ENCODE results near the gene CARD19.

Gene CARD19

GRCh38 chr9:93117924-93118862, 22.2 kb downstream of the CARD19 start:
- DNase-seq (ENCODE audit: low read depth in 2 of 3, low spot score in 2 of 3): no peak

DNA sequence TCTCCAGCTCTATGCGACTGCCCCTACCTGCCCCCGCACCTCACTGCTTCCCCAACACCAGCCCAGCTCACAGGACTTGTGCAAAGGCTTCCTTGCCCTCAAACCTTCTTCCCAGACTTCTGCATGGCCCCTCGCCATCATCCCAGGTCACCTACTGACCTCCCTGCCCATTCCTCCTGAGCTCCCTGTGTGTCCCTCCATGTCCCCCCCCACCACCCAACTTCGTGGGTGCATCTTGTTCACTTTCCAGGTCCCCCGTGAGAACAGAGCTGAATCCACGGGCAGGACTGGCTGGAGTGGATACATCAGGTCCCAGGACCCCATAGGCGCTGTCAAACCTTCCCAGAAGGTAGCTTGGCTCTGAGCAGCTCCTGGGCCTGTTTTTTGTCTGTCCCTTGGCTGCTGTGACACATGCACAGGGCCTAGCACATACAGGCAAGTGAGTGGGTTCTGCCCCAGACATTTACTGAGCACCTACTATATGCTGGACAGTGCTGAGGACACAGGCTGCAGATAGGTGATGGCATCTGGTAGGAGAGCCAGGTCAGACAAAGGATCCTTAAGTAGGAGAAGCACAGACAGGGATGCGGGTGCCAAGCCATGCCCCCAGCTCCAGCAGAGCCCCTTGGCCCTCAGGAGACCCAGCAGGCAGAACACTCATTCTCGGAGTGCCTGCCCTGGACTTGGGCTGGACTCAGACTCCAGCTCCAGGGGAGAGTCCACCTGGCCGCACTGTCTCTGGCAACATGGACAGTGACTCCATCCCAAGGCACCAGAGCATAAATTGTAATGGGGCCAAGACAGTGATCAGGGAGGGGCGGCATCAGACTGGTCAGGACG, 23.1 kb downstream of the CARD19 start:
- DNase-seq (ENCODE audit: low read depth in 2 of 3, low spot score in 2 of 3): no peak

DNA sequence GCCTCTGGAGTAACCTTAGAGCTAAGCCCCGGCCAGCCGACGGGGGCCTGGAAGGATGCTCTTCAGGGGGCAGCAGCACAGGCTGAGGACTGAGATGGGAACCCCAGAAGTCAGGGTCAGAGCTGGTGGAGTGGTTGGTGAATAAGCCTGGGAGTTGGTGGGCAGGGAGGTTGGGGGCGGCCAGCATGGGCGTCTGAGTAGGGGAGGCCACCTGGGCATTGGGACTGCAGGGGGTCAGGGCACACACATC, 23.6 kb downstream of the CARD19 start:
- DNase-seq (ENCODE audit: low read depth in 2 of 3, low spot score in 2 of 3): no peak

GRCh38 chr9:93119953-93120845, 24.2 kb downstream of the CARD19 start:
- no peak for DNase-seq (ENCODE audit: low read depth in 2 of 3, low spot score in 2 of 3)

- no peak for DNase-seq (ENCODE audit: low read depth in 2 of 3, low spot score in 2 of 3)
Observed at GRCh38 chr9:93120846-93121315, 24.9 kb downstream of the CARD19 start.

DNA sequence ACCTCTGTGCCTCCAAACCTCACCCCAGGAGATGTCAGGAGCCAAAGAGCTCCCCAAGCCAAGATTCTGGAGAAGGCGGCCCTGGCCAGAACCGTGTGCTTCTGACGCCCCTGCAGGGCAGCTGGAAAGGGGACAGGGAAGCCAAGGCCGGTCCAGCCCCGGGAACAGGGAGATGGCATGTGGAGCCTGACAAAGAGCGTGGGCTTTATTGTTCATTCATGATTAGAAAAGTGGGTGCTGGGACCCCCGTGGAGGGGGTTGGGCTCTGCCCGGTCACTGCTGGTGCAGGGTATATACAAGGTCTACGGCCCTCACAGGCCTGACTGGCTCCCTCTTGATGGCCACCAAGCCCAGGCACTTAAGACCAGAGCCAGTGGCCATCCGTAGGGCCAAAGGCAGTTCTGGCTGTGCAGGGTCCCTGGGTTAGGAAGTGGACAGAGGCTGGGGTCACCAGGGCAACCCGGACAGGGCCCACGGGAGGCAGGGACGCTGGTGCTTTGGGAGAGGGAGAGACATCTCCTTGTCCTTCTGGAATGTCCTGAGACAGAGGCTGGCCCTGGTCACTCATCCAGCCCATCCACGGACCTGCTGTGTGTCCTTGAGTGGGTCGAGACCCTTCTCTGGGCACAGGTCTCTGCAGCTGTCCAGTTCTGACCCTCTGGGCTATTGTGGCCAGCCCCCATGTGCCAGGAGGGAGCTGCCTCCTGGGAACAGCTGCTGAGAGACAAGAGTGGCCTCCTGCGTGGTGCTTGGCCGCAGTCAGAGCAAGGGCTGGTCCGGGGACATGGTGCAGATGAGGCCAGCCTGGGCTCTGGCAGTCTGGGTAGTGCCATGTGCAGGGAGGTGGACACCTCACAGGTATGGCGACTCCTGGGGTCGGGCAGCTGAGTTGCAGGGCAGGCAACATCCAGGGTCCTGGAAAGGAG, 25.6 kb downstream of the CARD19 start:
- no peak for DNase-seq (ENCODE audit: low read depth in 2 of 3, low spot score in 2 of 3)

DNA sequence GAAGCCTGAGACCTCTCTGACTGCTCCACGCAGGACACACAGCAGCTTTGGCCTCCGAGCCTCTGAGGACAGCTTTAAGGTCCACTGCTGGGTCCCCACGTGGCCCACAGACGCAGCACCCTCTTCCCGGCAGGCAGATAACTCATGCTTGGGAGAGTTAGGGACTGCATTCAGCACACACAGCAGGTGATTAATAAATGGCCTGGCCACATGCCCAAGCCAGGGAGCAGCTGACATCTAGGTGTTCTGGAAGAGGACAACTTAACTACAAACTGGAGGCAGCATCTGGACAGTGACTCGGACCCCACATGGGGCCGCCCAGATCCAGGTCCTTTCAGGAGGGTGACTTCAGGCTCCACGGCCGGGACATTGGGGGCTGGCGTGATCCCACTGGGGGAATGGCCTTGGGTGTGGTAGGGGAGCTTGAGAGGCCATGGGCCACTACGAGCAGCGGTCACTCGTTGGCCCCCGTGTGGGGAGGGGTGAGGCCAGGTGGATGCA, 26.8 kb downstream of the CARD19 start:
- DNase-seq (ENCODE audit: low read depth in 2 of 3, low spot score in 2 of 3): no peak

DNA sequence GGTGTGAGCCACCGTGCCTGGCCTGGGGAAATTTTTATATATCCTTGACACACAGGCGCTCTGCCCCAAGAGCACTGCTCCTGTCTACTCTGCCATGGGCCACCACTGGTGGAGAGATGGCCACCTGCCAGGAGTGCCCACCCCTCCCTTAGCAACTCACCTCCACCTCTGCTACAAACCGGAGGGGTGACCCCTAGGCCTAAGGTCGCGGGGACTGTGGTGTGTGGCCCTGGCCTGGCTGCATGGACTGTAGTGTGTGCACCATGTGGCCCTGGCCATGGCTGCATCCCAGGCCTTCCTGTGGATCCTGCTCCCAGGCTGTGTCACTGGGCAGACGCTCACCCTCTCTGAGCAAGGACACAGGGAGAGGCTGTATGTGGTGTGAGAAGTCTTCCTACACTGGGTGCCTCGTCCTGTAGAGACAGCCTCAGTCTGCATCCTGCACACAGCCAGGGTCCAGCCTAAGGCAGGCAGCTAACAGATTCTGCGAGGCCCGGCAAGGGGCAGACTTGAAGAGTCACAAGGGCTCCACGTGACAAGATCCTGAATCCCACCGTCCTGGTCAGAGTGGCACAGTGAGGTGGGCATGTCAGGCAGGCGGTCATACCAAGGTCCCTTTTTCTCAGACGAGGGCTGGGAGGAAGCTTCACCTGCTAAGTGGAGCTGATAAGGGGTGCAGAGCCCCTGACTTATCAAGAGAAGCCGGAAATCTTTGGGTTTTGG, 27.7 kb downstream of the CARD19 start:
- no peak for DNase-seq (ENCODE audit: low read depth in 2 of 3, low spot score in 2 of 3)

DNA sequence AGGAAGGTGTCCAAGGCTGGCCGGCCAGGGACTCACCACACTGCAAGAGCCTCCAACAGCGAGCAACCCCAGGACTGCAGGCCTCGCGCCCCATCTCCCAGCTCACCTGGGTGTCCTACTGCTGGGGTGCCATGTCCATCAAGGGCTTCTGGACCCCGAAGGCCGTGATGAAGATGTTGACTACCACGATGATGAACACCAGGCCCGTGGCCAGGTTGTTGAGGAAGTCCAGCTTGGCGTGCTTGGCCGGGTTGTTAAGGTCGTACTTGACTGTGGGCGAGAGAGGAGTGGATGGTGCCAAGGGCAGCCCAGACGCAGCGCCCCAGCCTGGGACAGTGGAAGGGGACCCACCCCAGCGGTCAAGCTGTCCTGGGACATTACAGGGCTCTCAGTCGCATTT, 28.8 kb downstream of the CARD19 start:
- no peak for DNase-seq (ENCODE audit: low read depth in 2 of 3, low spot score in 2 of 3)

DNA sequence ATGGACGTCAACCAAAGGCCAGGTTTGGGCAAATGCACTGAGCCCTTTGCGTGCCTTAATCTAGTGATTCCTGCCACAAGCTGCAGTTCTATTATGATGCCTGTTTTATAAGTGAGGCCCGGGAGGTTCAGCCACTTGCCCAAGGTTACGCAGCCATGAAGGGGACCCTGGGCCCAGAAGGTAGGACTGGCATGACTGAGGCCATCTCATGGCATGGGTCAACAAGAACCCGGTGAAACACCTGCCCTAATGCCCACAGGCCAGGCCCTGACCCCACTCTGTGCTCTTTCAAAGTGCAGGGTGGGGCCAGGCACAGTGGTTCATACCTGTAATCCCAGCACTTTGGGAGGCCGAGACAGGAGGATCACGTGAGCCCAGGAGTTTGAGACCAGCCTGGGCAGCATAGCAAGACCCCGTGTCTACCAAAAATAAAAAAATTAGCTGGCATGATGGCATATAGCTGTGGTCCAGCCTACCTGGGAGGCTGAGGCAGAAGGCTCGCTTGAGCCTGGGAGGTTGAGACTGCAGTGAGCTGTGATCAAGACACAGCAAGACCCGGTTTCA, 29.4 kb downstream of the CARD19 start:
- no peak for DNase-seq (ENCODE audit: low read depth in 2 of 3, low spot score in 2 of 3)

- no peak for DNase-seq (ENCODE audit: low read depth in 2 of 3, low spot score in 2 of 3)
Observed at GRCh38 chr9:93126151-93126781, 30.2 kb downstream of the CARD19 start.

DNA sequence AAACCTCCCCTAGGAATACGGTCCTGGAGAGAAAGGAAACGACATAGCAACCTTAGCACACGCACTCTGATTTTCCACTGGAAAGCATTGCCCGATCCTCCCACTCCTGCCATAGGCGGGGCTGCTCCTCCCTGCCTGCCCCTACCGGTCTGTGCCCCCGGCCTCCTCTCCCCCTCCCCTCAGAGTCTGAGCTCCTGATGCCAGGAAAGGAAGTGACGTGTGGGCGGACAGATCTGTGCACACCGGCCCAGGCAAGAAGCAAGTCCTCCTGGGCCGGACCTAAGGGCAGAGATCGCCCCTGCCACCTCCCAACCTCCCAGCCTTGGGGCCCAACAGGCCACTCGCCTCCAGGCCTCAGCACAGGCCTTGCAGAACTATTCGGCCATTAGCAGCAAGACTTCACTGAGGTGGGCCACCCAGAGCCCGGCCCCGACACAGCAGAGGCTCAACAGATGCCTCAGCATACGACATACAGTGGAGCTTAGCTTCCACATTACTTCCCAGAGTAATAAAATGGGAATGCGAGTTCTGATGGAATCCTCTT, 30.9 kb downstream of the CARD19 start:
- no peak for DNase-seq (ENCODE audit: low read depth in 2 of 3, low spot score in 2 of 3)

GRCh38 chr9:93127395-93127911, 31.4 kb downstream of the CARD19 start:
- DNase-seq (ENCODE audit: low read depth in 2 of 3, low spot score in 2 of 3): no peak

DNA sequence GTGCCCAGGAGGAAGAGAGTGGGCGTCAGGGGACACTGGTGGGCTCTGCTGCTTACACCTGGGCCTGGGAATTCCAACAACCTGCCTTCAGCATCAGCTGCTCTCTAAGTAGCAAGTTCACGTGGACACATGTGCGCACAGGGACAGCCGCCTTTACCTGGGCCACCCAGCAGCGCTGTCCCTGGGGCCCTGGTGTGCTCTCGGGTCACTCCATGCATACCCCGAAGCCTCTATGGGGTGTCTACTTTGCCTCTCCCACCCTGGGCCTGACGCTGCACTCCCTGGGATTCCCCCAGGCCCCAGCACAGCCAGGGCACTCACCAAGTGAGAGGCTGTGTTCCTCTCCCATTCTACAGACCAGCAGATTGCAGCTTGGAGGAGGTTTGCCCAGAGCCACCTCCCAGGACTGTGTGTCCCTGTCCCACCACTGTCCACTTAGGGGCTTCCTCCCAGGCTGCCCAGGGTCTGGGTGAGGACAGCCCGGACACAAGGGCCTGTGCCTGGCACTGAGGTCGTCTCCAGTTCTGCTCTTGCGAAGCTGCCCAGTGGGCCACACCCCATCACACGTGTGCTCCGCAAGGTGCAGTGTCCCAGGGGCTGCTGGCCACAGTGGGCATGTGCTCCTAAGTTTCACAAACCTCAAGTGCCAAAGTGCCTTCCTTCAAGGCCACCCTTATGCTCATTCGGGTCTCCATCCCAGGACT, 32.1 kb downstream of the CARD19 start:
- no peak for DNase-seq (ENCODE audit: low read depth in 2 of 3, low spot score in 2 of 3)

GRCh38 chr9:93128715-93129224, 32.8 kb downstream of the CARD19 start:
- DNase-seq (ENCODE audit: low read depth in 2 of 3, low spot score in 2 of 3): no peak

DNA sequence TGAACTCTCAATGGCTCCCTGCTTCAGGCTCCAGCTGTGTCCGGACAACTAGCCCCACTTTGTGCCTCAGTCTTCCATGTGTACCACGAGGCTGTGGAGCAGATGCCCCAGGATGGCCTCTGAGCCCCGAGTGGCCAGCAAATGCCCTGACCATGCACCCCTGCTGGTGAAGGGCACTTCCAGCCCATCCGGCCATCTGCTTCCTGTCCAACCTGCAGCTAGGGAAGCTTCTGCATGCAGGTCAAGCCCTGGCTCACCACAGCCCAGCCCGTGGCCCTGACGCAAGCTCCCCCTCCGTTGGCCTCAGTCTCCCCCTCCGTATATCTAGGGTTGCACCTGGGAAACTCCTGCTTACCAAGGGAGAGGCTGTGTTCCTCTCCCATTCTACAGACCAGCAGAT, 33.3 kb downstream of the CARD19 start:
- DNase-seq (ENCODE audit: low read depth in 2 of 3, low spot score in 2 of 3): no peak

Measured in activated CD8-positive, alpha-beta memory T cell treated with anti-CD3 and anti-CD28 coated beads for 48 hours (primary cell).